ENCODE results near the gene CREB3L1.

GRCh38 chr11:46332093-46332567 is 54.7 kb downstream of the CREB3L1 start:
- TF ChIP-seq EZH2 (IDR thresholded peaks at IDR 0.05), result no peak
- TF ChIP-seq POLR2AphosphoS5 (IDR thresholded peaks at IDR 0.05; ENCODE audit: borderline replicate concordance, low read depth, low read length), result no peak

All from SK-N-MC (cell line).